OCI-LY7 (cell line): ENCODE data around the gene TM4SF5. TPM values are rescaled to one million over a fixed set of nuclear protein-coding genes. Genes with fewer than 3 reads are reported as not detected.

Experiments used
- BruUV-seq: library from RNA; stranded (reverse); fragments of 400-500 nt; replicated peaks from 2 replicates; lab custom pipeline; 2021; lab: Mats Ljungman, UMichigan
- CTCF ChIA-PET: fragments of 300-600 bp; sonication (Branson Sonifier 250); formaldehyde crosslinking; loops from one replicate; lab custom pipeline; 2022; ENCODE audit warnings: antibody characterized with exemption; ENCODE audit not compliant: unreplicated experiment; lab: Charles Lee
- POLR2A ChIA-PET: fragments of 300-600 bp; sonication (Branson Sonifier 250); formaldehyde crosslinking; loops from one replicate; lab custom pipeline; 2022; ENCODE audit warnings: antibody characterized with exemption; lab: Charles Lee
- DNase-seq: peaks from one replicate; pipeline ENCODE4 v3.0.0-alpha.2; 2015; ENCODE audit warnings: low spot score
- H2AFZ ChIP-seq: fragments of 200-600 bp; sonication (generic), shearing (Covaris generic); 2 replicates; pipeline ENCODE4 v1.6.1; 2014; ENCODE audit warnings: mild to moderate bottlenecking, antibody characterized with exemption, low read length, moderate library complexity
- H3K27ac ChIP-seq: fragments of 200-600 bp; sonication (generic); 2 replicates; pipeline ENCODE4 v1.5.1; 2014; ENCODE audit warnings: mixed run types, low read depth, mild to moderate bottlenecking, moderate library complexity, low read length, inconsistent platforms; ENCODE audit not compliant: poor library complexity, severe bottlenecking
- H3K36me3 ChIP-seq: fragments of 200-600 bp; sonication (generic); 2 replicates; pipeline ENCODE4 v1.6.1; 2014; ENCODE audit warnings: mild to moderate bottlenecking, antibody characterized with exemption, low read length, moderate library complexity, mixed read lengths; ENCODE audit not compliant: insufficient read depth
- H3K4me1 ChIP-seq: fragments of 200-600 bp; sonication (generic); 2 replicates; pipeline ENCODE4 v1.5.1; 2014; ENCODE audit warnings: mild to moderate bottlenecking, low read length; ENCODE audit not compliant: insufficient read depth, poor library complexity, severe bottlenecking
- H3K4me2 ChIP-seq: fragments of 200-600 bp; sonication (generic); 2 replicates; pipeline ENCODE4 v1.6.1; 2014; ENCODE audit warnings: mild to moderate bottlenecking, low read length
- H3K4me3 ChIP-seq: fragments of 200-600 bp; sonication (generic); 2 replicates; pipeline ENCODE4 v1.5.1; 2014; ENCODE audit warnings: mild to moderate bottlenecking, low read depth, low read length; ENCODE audit not compliant: poor library complexity, severe bottlenecking
- H3K79me2 ChIP-seq: fragments of 200-600 bp; sonication (generic); 2 replicates; pipeline ENCODE4 v1.6.1; 2016; ENCODE audit warnings: low read depth, mild to moderate bottlenecking, low read length, moderate library complexity, mixed read lengths; ENCODE audit not compliant: insufficient read depth
- H3K9me2 ChIP-seq: fragments of 200-600 bp; sonication (generic); 2 replicates; pipeline ENCODE4 v1.6.1; 2016; ENCODE audit warnings: mild to moderate bottlenecking, low read length, mixed read lengths; ENCODE audit not compliant: insufficient read depth
- H3K9me3 ChIP-seq: fragments of 200-600 bp; sonication (generic); 2 replicates; pipeline ENCODE4 v1.6.1; 2014; ENCODE audit warnings: mild to moderate bottlenecking, mixed run types, low read length, mixed read lengths
- H4K20me1 ChIP-seq: fragments of 200-600 bp; sonication (generic); 2 replicates; pipeline ENCODE4 v1.6.1; 2014; ENCODE audit warnings: mild to moderate bottlenecking, antibody characterized with exemption, low read length, moderate library complexity, mixed read lengths; ENCODE audit not compliant: insufficient read depth
- EZH2phosphoT487 ChIP-seq: fragments of 200-600 bp; sonication (generic); IDR thresholded peaks from 2 replicates; pipeline ENCODE4 v1.6.1; 2018; ENCODE audit warnings: low read depth, borderline replicate concordance, mild to moderate bottlenecking, mixed run types, antibody characterized with exemption, low read length, moderate library complexity, mixed read lengths
- intact Hi-C: fragments of 100-400 bp; cut with micrococcal nuclease; formaldehyde crosslinking; loops from one replicate; pipeline ENCODE4 v1.10.0; 2022; ENCODE audit not compliant: unreplicated experiment
- total RNA-seq, 2 experiments: library from RNA; depleted of rRNA in 1 of 2; stranded (reverse); fragments of >200 nt in 1 of 2; shearing (Covaris generic) in 1 of 2; gene quantifications; 2 replicates each; pipeline ENCODE4 v1.2.3, GENCODE V29; 2014 to 2022
- TF ChIP-seq, protein P1 (sequence below): fragments of 200-600 bp; sonication (generic); conservative IDR thresholded peaks from 2 replicates; pipeline ENCODE4 v1.5.1; 2014; ENCODE audit warnings: mild to moderate bottlenecking, antibody characterized with exemption, low read length, moderate library complexity, mixed read lengths

The TM4SF5 gene
- total RNA-seq, 2 experiments from 2014 or later = not detected

DNA sequence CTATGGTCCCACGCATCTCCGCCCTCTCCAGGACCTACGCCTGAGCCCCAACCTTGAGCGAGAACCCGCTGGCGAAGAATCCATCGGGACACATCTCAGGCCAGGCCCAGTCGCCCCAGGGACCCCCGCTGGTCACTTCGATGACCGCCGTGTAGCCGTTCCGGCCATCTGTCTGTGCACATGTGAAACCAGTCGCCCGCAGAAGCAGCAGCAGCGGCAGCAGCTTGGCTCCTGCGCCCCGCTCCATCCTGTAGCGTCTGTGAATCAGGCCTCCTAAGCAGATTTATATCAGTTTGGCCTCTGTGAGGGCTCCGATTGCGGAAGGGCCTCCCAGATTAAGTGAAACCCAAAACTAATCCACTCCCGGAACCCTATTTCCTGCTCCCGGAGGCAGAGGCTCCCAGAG lies 14.4 kb downstream of the TM4SF5 start, which contains the start of gene VMO1:
VMO1 (minus strand) TSS at position 259 of the 406 bp plus-strand sequence; CDS start at position 247, 12 bp downstream.
- POLR2A ChIA-PET = no interaction called here
- Histone ChIP-seq H3K9me2 (no peaks in the 10 kb centered on the region), H3K36me3 (no peaks in the 10 kb centered on the region), H3K4me1 (peaks cover 13% of the 10 kb centered on the region), H4K20me1 (no peaks in the 10 kb centered on the region), H2AFZ (no peak within 1 kb of the TSS), H3K27ac (no peak within 1 kb of the TSS), H3K4me3 (no peak within 1 kb of the TSS), H3K4me2 (no peak within 1 kb of the TSS), H3K79me2 (no peaks in the 10 kb centered on the region), H3K9me3 (no peaks in the 10 kb centered on the region)
- DNase-seq = no peak
- TF ChIP-seq EZH2phosphoT487 = no peak
- TF ChIP-seq, protein P1, sequence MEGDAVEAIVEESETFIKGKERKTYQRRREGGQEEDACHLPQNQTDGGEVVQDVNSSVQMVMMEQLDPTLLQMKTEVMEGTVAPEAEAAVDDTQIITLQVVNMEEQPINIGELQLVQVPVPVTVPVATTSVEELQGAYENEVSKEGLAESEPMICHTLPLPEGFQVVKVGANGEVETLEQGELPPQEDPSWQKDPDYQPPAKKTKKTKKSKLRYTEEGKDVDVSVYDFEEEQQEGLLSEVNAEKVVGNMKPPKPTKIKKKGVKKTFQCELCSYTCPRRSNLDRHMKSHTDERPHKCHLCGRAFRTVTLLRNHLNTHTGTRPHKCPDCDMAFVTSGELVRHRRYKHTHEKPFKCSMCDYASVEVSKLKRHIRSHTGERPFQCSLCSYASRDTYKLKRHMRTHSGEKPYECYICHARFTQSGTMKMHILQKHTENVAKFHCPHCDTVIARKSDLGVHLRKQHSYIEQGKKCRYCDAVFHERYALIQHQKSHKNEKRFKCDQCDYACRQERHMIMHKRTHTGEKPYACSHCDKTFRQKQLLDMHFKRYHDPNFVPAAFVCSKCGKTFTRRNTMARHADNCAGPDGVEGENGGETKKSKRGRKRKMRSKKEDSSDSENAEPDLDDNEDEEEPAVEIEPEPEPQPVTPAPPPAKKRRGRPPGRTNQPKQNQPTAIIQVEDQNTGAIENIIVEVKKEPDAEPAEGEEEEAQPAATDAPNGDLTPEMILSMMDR = no peak
- CTCF ChIA-PET = no interaction called here
- BruUV-seq = no TSS peak
- intact Hi-C loops = no loop called here

DNA sequence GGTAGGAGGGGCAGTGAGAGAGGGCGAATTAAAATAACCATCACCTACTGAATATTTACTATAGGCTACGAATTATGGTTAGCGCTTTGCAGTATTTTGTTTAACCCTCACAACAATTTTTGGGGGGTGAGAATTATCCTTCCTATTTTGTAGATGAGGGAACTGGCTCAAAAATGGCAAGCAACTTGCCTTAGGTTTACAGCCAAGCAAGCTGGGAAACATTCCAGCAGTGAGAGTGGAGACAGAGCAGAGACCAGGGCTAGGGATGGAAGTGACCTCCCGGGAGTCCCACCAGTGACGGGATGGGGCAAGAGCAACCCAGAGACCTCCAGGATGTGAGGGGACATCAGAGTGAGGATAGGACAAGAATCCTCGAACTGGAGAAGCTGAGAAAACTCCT lies 14.8 kb downstream of the TM4SF5 start:
- H3K4me2 ChIP-seq = no peak overlapping the region
- CTCF ChIA-PET = no interaction called here
- H3K36me3 ChIP-seq = no peaks in the 10 kb centered on the region
- POLR2A ChIA-PET = no interaction called here
- H3K4me1 ChIP-seq = peaks cover 13% of the 10 kb centered on the region
- no peaks in the 10 kb centered on the region for H4K20me1 ChIP-seq
- H2AFZ ChIP-seq = no peak overlapping the region
- H3K9me2 ChIP-seq = no peaks in the 10 kb centered on the region
- intact Hi-C loops = no loop called here
- no peak for DNase-seq
- no peaks in the 10 kb centered on the region for H3K9me3 ChIP-seq
- H3K27ac ChIP-seq = no peak overlapping the region
- no TSS peak for BruUV-seq
- no peak overlapping the region for H3K4me3 ChIP-seq
- H3K79me2 ChIP-seq = no peaks in the 10 kb centered on the region
- TF ChIP-seq, protein P1 = no peak
- no peak for TF ChIP-seq EZH2phosphoT487

- H3K4me1 ChIP-seq = peaks cover 13% of the 10 kb centered on the region
- ChIA-PET CTCF (no interaction called here), POLR2A (no interaction called here)
- no peak for TF ChIP-seq EZH2phosphoT487
- TF ChIP-seq, protein P1 = no peak
- no TSS peak for BruUV-seq
- no peak overlapping the region for H3K4me3 ChIP-seq
- H3K36me3 ChIP-seq = no peaks in the 10 kb centered on the region
- H3K79me2 ChIP-seq = no peaks in the 10 kb centered on the region
- intact Hi-C loops = no loop called here
- H3K9me3 ChIP-seq = no peaks in the 10 kb centered on the region
- no peaks in the 10 kb centered on the region for H4K20me1 ChIP-seq
- no peak for DNase-seq
- no peak overlapping the region for H3K4me2 ChIP-seq
- H3K9me2 ChIP-seq = no peaks in the 10 kb centered on the region
- H3K27ac ChIP-seq = no peak overlapping the region
- H2AFZ ChIP-seq = no peak overlapping the region
These were observed 16.6 kb downstream of the TM4SF5 start for GRCh38 chr17:4788159-4788806.
